ENCODE measurements around the gene ILDR1.

GRCh38 chr3:121957674-121958415 is 64.2 kb downstream of the ILDR1 start:
- TF ChIP-seq POLR2AphosphoS5 (IDR thresholded peaks at IDR 0.05) (no peak), CTCF (IDR thresholded peaks at IDR 0.05) (no peak)
